K562 (cell line): ENCODE results near the gene RAMACL. TPM values are rescaled to one million over a fixed set of nuclear protein-coding genes. Genes with fewer than 3 reads are reported as not detected.

ENCODE experiments used
- ATAC-seq: fragments of 200-7000 bp; cut with Tn5 transposase; 3 replicates; pipeline ENCODE4 v1.9.1; 2020; ENCODE audit warnings: moderate library complexity
- BruUV-seq: library from RNA; stranded (reverse); fragments of 400-500 nt; replicated peaks from 2 replicates; lab custom pipeline; 2021; lab: Mats Ljungman, UMichigan
- CTCF ChIA-PET: fragments of 300-600 bp; formaldehyde crosslinking; extraction: SDS; loops from one replicate; lab custom pipeline; 2021; ENCODE audit warnings: low intra/inter-chr PET ratio; lab: Yijun Ruan, JAX
- POLR2A ChIA-PET: fragments of 300-600, 350-650 bp; sonication (Branson Sonifier 250); formaldehyde crosslinking; extraction: SDS; loops from one replicate; lab custom pipeline; 2021; ENCODE audit warnings: antibody characterized with exemption, inconsistent platforms; lab: Yijun Ruan, JAX
- DNase-seq, 4 experiments: peaks; one replicate each; pipeline versions ENCODE4 v3.0.0 to v3.0.0-alpha.2; 2011 to 2018; ENCODE audit warnings: low spot score in 3 of 4, mixed read lengths in 3 of 4; ENCODE audit errors: extremely low read depth in 1 of 4
- FAIRE-seq: peaks from 2 replicates; lab custom pipeline; 2011; peaks lifted over from hg19 to GRCh38; lab: Jason Lieb, UNC
- H2AFZ ChIP-seq: 2 replicates; pipeline ENCODE4 v1.6.0; 2011; ENCODE audit warnings: low read depth, low read length, control low read depth, inconsistent platforms
- H3K27ac ChIP-seq: fragments of 200-600 bp; 3 replicates; pipeline ENCODE4 v1.8.0; 2011; ENCODE audit warnings: low read depth, mild to moderate bottlenecking, control low read depth, inconsistent platforms, low read length, moderate library complexity, mixed read lengths; ENCODE audit errors: extremely low read depth
- H3K27me3 ChIP-seq, 2 experiments: fragments of 300-600 bp in 1 of 2; 2 replicates in 1 of 2; 3 replicates in 1 of 2; pipeline versions ENCODE4 v1.6.0 to v1.8.0; 2011; ENCODE audit warnings: inconsistent platforms in 2 of 2, low read length in 2 of 2, mild to moderate bottlenecking in 1 of 2, mixed read lengths in 1 of 2, moderate library complexity in 1 of 2; ENCODE audit not compliant: control insufficient read depth in 2 of 2, insufficient read depth in 2 of 2
- H3K36me3 ChIP-seq: fragments of 300-600 bp; 3 replicates; pipeline ENCODE4 v1.8.0; 2011; ENCODE audit warnings: mild to moderate bottlenecking, low read length, inconsistent platforms; ENCODE audit not compliant: control insufficient read depth, insufficient read depth
- H3K4me1 ChIP-seq, 2 experiments: fragments of 200-600 bp in 1 of 2; replicated peaks in 1 of 2; 2 replicates in 1 of 2; 3 replicates in 1 of 2; pipeline versions ENCODE4 v1.5.1 to v1.8.0; 2011; ENCODE audit warnings: inconsistent platforms in 2 of 2, low read length in 2 of 2, mild to moderate bottlenecking in 1 of 2, mixed read lengths in 1 of 2, moderate library complexity in 1 of 2; ENCODE audit not compliant: control insufficient read depth in 2 of 2, insufficient read depth in 2 of 2
- H3K4me2 ChIP-seq: 2 replicates; pipeline ENCODE4 v1.6.1; 2011; ENCODE audit warnings: low read length, control low read depth, inconsistent platforms, mixed read lengths; ENCODE audit not compliant: insufficient read depth
- H3K4me3 ChIP-seq: fragments of 200-600 bp; sonication (generic), shearing (Covaris generic); 2 replicates; pipeline ENCODE4 v1.5.1; 2016; ENCODE audit warnings: control low read depth, inconsistent platforms
- H3K79me2 ChIP-seq: fragments of 200-600 bp; 3 replicates; pipeline ENCODE4 v1.8.0; 2011; ENCODE audit warnings: low read length, inconsistent platforms; ENCODE audit not compliant: control insufficient read depth, insufficient read depth
- H3K9ac ChIP-seq, 2 experiments: 2 replicates each; pipeline versions ENCODE4 v1.6.0 to v1.6.1; 2011; ENCODE audit warnings: low read depth in 2 of 2, low read length in 2 of 2, control low read depth in 1 of 2, inconsistent platforms in 1 of 2, mild to moderate bottlenecking in 1 of 2, mixed read lengths in 1 of 2; ENCODE audit not compliant: insufficient read depth in 1 of 2
- H3K9me1 ChIP-seq: one replicate; pipeline ENCODE4 v1.6.0; 2011; ENCODE audit warnings: inconsistent platforms, mild to moderate bottlenecking, low read length, moderate library complexity; ENCODE audit not compliant: control insufficient read depth, insufficient read depth
- H3K9me3 ChIP-seq: replicated peaks from 2 replicates; pipeline ENCODE4 v1.5.1; 2011; ENCODE audit warnings: low read depth, low read length, inconsistent platforms; ENCODE audit not compliant: control insufficient read depth, insufficient read depth
- H4K20me1 ChIP-seq: replicated peaks from 2 replicates; pipeline ENCODE4 v1.6.1; 2011; ENCODE audit warnings: low read length, inconsistent platforms, mixed read lengths; ENCODE audit not compliant: control insufficient read depth, insufficient read depth
- BACH1 ChIP-seq: fragments of 200-800 bp; sonication (Bioruptor generic); IDR thresholded peaks from 2 replicates; pipeline ENCODE4 v1.6.1; 2016; ENCODE audit warnings: missing genetic modification characterization, missing compliant biosample characterization
- C11orf30 ChIP-seq: fragments of 450-650 bp; IDR thresholded peaks from 2 replicates; pipeline ENCODE4 v1.6.1; 2016; ENCODE audit warnings: low read depth, mild to moderate bottlenecking
- CSDE1 ChIP-seq, 2 experiments: fragments of 450-650 bp; IDR thresholded peaks; 2 replicates each; pipeline ENCODE4 v1.6.1; 2016; ENCODE audit warnings: mild to moderate bottlenecking in 1 of 2
- HDAC3 ChIP-seq: fragments of 450-650 bp; IDR thresholded peaks from 2 replicates; pipeline ENCODE4 v1.6.1; 2018; ENCODE audit warnings: borderline replicate concordance, mild to moderate bottlenecking, moderate library complexity; ENCODE audit not compliant: partially characterized antibody
- NFIX ChIP-seq: fragments of 250-450 bp; sonication (Bioruptor Pico); IDR thresholded peaks from 2 replicates; pipeline ENCODE4 v1.4.0; 2020; ENCODE audit warnings: low read depth, mild to moderate bottlenecking, moderate library complexity
- POLR2AphosphoS2 ChIP-seq: IDR thresholded peaks from 2 replicates; pipeline ENCODE4 v1.6.1; 2012; ENCODE audit warnings: low read length, improper control_type of control experiment
- SREBF1 ChIP-seq: fragments of 150-350 bp; IDR thresholded peaks from 2 replicates; pipeline ENCODE4 v1.6.1; 2014; ENCODE audit warnings: antibody characterized with exemption, low read depth, low read length, borderline replicate concordance
- TSHZ1 ChIP-seq: fragments of 250-450 bp; sonication (Bioruptor Pico); IDR thresholded peaks from 2 replicates; pipeline ENCODE4 v1.4.0; 2020; ENCODE audit warnings: mild to moderate bottlenecking, moderate library complexity
- ZKSCAN1 ChIP-seq: fragments of 150-350 bp; IDR thresholded peaks from 2 replicates; pipeline ENCODE4 v1.6.1; 2016; ENCODE audit warnings: low read depth, low read length
- ZNF316 ChIP-seq: fragments of 450-650 bp; IDR thresholded peaks from 2 replicates; pipeline ENCODE4 v1.6.1; 2016
- ZNF699 ChIP-seq: fragments of 250-450 bp; sonication (Bioruptor Pico); IDR thresholded peaks from 2 replicates; pipeline ENCODE4 v1.8.0; 2021; ENCODE audit warnings: mild to moderate bottlenecking, moderate library complexity; ENCODE audit not compliant: insufficient replicate concordance
- WGBS: fragments of 100-300 bp; shearing (Covaris generic); methylation state at CpG from one replicate; pipeline ENCODE4 v1.1.6; 2016; ENCODE audit warnings: low coverage, mixed read lengths; ENCODE audit not compliant: insufficient coverage; ENCODE audit errors: missing lambda C conversion rate; 5-methylcytosine and 5-hydroxymethylcytosine counted together
- in situ Hi-C: fragments of 300-500 bp; cut with MboI; formaldehyde crosslinking; loops from 4 replicates; pipeline ENCODE4 v1.15.0; 2018; ENCODE audit warnings: inconsistent platforms, mixed read lengths
- intact Hi-C: fragments of 100-400 bp; cut with micrococcal nuclease; formaldehyde crosslinking; loops from 2 replicates; pipeline ENCODE4 v1.14.2; 2022
- polyA plus RNA-seq, 8 experiments: library from polyadenylated mRNA; depleted of rRNA in 4 of 8; stranded (reverse) in 5 of 8; unstranded in 3 of 8; fragments of >200 nt; fragmentation: Nextera tagmentation in 2 of 8; fragmentation: Illumina TruSeq in 1 of 8; extraction: Ambion mirVana in 2 of 8; extraction: Trizol in 1 of 8; gene quantifications; 2 replicates each; pipeline versions ENCODE4 v1.2.1 to v1.2.3, GENCODE V29; 2011 to 2014; ENCODE audit warnings: inconsistent platforms in 1 of 8, missing spikeins in 1 of 8
- total RNA-seq, 7 experiments: library from RNA; depleted of rRNA in 6 of 7; stranded (reverse); fragments of >200 nt in 6 of 7; fragmentation: Illumina TruSeq in 2 of 7; extraction: Trizol in 2 of 7; gene quantifications; 2 replicates each; pipeline versions ENCODE4 v1.2.1 to v1.2.3, GENCODE V29; 2011 to 2021; ENCODE audit warnings: low replicate concordance in 1 of 7

RAMACL gene
- total and polyA plus RNA-seq, 9 of the 15 experiments (the other 6 are each of a cell fraction or from before 2014, with no cell fraction given), result 0.11 to 1.7 (median 0.41) TPM; not detected in 1

GRCh38 chr6:166551754-166552495 is 34.6 kb downstream of the RAMACL start:
- Histone ChIP-seq H3K27ac (no peak overlapping the region), H4K20me1 (no peaks in the 10 kb centered on the region), H3K4me3 (no peak overlapping the region), H3K9ac (no peak overlapping the region), H3K9me3 (no peaks in the 10 kb centered on the region), H3K27me3 (peaks cover 39 to 60% of the 10 kb centered on the region in 2 experiments), H3K4me2 (no peak overlapping the region), H3K36me3 (no peaks in the 10 kb centered on the region), H3K9me1 (no peaks in the 10 kb centered on the region), H3K4me1 (peaks cover 0 to under 1% of the 10 kb centered on the region in 2 experiments; a peak in 1 of 5 replicates), H3K79me2 (no peaks in the 10 kb centered on the region), H2AFZ (no peak overlapping the region)
- CTCF ChIA-PET, result no interaction called here
- no TSS peak for BruUV-seq
- DNase-seq (no peak), ATAC-seq (no peak), FAIRE-seq (peak; percentile 11)
- in situ Hi-C loops, result no loop called here
- POLR2A ChIA-PET, result interaction anchor here (0.6 to 1.3 kb wide), 3 partner anchors 17 to 269 kb away, joined by 3 read pairs; no protein-coding TSS in a partner anchor
- under 1% methylated on average over 16 of the region's 16 CpGs for WGBS
- intact Hi-C loops, result no loop called here
- 0 out of 2 replicates have a peak, but pooled peaks have one; percentile 9 for TF ChIP-seq C11orf30
- no peak for TF ChIP-seq HDAC3
- peak; percentile 17; the same call in 1 of the 2 replicates for TF ChIP-seq ZNF316
- TF ChIP-seq, all 486 proteins: peak for 2

- no TSS peak for BruUV-seq
- Histone ChIP-seq H3K4me1 (no peaks in the 10 kb centered on the region), H3K79me2 (no peaks in the 10 kb centered on the region), H3K4me3 (no peak overlapping the region), H3K36me3 (no peaks in the 10 kb centered on the region), H3K9me3 (no peaks in the 10 kb centered on the region), H3K27me3 (peaks cover 37 to 67% of the 10 kb centered on the region in 2 experiments), H3K4me2 (no peak overlapping the region), H3K9me1 (no peaks in the 10 kb centered on the region), H3K27ac (no peak overlapping the region), H3K9ac (no peak overlapping the region), H4K20me1 (no peaks in the 10 kb centered on the region), H2AFZ (no peak overlapping the region)
- FAIRE-seq (no peak), ATAC-seq (no peak), DNase-seq (no peak)
- in situ Hi-C loops, result no loop called here
- ChIA-PET POLR2A (interaction anchor here (0.6 to 0.7 kb wide), 2 partner anchors 16 to 52 kb away, joined by 3 to 5 read pairs; no protein-coding TSS in a partner anchor), CTCF (no interaction called here)
- intact Hi-C loops, result no loop called here
- 0% methylated on average over 6 of the region's 6 CpGs for whole genome bisulfite sequencing
- TF ChIP-seq ZNF699 (no peak), TSHZ1 (CRISPR knock-in tag) (no peak), SREBF1 (no peak), NFIX (CRISPR knock-in tag) (no peak), CSDE1 (IDR thresholded peaks at IDR 0.05) (no peak), BACH1 (tag) (no peak), ZNF316 (peak; percentile 81), POLR2AphosphoS2 (no peak), ZKSCAN1 (no peak)
Measured at GRCh38 chr6:166546653-166547052, 39.8 kb downstream of the RAMACL start.
